Measurements from ENCODE around the gene TSFM.

DNA sequence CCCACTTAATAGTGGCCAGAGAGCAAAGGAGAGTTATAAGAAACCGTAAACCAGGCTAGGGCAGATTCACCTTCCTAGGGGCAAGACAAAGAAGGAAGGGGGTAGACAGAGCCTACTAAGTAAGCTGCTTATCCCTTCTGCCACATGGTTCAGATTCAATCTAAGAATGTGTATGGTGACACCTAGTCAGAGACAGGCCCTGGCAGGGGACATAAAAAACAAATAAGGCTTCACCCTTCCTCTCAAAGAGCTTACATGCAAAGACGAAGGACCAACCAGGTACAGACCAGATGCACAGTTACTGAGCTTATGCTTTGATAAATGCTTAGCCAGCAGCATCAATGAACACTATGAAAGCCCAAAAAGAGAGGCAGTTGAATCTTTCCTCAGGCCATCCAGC is 20.1 kb upstream of the TSFM start:
- TF ChIP-seq, protein P1, sequence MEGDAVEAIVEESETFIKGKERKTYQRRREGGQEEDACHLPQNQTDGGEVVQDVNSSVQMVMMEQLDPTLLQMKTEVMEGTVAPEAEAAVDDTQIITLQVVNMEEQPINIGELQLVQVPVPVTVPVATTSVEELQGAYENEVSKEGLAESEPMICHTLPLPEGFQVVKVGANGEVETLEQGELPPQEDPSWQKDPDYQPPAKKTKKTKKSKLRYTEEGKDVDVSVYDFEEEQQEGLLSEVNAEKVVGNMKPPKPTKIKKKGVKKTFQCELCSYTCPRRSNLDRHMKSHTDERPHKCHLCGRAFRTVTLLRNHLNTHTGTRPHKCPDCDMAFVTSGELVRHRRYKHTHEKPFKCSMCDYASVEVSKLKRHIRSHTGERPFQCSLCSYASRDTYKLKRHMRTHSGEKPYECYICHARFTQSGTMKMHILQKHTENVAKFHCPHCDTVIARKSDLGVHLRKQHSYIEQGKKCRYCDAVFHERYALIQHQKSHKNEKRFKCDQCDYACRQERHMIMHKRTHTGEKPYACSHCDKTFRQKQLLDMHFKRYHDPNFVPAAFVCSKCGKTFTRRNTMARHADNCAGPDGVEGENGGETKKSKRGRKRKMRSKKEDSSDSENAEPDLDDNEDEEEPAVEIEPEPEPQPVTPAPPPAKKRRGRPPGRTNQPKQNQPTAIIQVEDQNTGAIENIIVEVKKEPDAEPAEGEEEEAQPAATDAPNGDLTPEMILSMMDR (IDR thresholded peaks at IDR 0.05; ENCODE audit: low read length): no peak
- TF ChIP-seq EZH2 (IDR thresholded peaks at IDR 0.05; ENCODE audit: borderline replicate concordance, low read length): no peak

All from OCI-LY1 (cell line).